ENCODE measurements around the gene GPATCH3.

Gene GPATCH3

GRCh38 chr1:26862781-26863684 is 37.2 kb downstream of the GPATCH3 start, which contains the start of gene SFN:
SFN (plus strand) TSS chr1:26863149; CDS start chr1:26863213, 64 bp downstream.
- DNase-seq (ENCODE audit: low spot score): peak; percentile 51
- peak; percentile 30 for TF ChIP-seq CTCF (IDR thresholded peaks at IDR 0.05; ENCODE audit: extremely low read depth, missing control alignments)

GRCh38 chr1:26861889-26862378 is 38.3 kb downstream of the GPATCH3 start:
- DNase-seq (ENCODE audit: low spot score): no peak

GRCh38 chr1:26861286-26861701 is 39.0 kb downstream of the GPATCH3 start:
- no peak for TF ChIP-seq CTCF (IDR thresholded peaks at IDR 0.05; ENCODE audit: extremely low read depth, missing control alignments)
- DNase-seq (ENCODE audit: low spot score): no peak

More at GRCh38 chr1:26861889-26862378, 38.3 kb downstream of the GPATCH3 start:
- no peak for TF ChIP-seq CTCF (IDR thresholded peaks at IDR 0.05; ENCODE audit: extremely low read depth, missing control alignments)

- TF ChIP-seq CTCF (IDR thresholded peaks at IDR 0.05; ENCODE audit: extremely low read depth, missing control alignments): no peak
- no peak for DNase-seq (ENCODE audit: low spot score)
Measured at GRCh38 chr1:26858891-26859640, 41.2 kb downstream of the GPATCH3 start.

- TF ChIP-seq CTCF (IDR thresholded peaks at IDR 0.05; ENCODE audit: extremely low read depth, missing control alignments): no peak
Measured at GRCh38 chr1:26858160-26858559, 42.1 kb downstream of the GPATCH3 start.

GRCh38 chr1:26857473-26858060 is 42.7 kb downstream of the GPATCH3 start:
- TF ChIP-seq CTCF (IDR thresholded peaks at IDR 0.05; ENCODE audit: extremely low read depth, missing control alignments): no peak
- DNase-seq (ENCODE audit: low spot score): no peak

More at GRCh38 chr1:26858160-26858559, 42.1 kb downstream of the GPATCH3 start:
- DNase-seq (ENCODE audit: low spot score): no peak

All from GM20000 (cell line).